NCI-H526 (cell line): Measurements from ENCODE around the gene PRR20A.
A peak's percentile ranks its signal among the peaks of the same experiment; 100 is the strongest.
"Not testable (repeated sequence)": the region's sequence is repeated elsewhere in the genome, so short reads cannot be mapped to it uniquely, and the experiment has no call there.

ENCODE experiments used
- DNase-seq, 2 experiments: peaks; one replicate each; lab custom pipeline; 2025; lab: John Stamatoyannopoulos, UW

The PRR20A gene

DNA sequence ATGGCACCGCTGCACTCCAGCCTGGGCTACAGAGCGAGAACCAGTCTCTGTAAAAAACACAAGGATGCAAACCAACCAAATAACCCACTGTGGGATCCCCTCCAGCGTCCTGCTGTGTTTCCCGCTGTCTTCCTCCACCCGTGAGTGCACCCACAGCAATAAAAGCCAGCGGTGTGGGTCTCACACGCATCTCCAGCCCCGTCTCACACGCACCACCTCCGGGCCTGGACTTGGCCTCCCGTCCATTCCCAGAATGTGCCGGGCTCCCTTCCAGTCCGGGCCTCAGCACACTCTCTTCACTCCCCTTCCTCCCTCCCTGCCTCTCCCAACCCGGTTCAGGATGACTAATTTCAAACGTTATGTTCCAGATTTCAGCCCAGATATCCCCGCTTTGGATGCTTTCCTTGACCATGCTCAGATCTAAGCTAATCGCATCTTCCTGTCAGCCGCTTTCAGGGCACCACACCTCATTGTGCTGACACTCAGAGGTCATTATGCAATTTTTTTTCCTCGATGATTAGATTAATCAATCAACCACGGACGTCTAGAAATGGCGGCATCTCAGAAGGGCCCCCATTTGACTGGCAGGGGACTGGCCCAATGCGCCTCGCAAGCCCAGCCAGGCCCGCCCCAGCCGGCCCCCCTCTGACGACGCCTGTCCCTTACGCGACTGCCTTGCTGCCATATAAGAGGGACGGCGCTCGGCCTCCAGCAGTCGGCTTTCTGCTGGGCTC, at the start of gene PRR20A:
PRR20A (plus strand) TSS at position 684 of the 734 bp plus-strand sequence. CDS start 387 bp downstream, outside the sequence.
- not testable (repeated sequence) for DNase-seq

DNA sequence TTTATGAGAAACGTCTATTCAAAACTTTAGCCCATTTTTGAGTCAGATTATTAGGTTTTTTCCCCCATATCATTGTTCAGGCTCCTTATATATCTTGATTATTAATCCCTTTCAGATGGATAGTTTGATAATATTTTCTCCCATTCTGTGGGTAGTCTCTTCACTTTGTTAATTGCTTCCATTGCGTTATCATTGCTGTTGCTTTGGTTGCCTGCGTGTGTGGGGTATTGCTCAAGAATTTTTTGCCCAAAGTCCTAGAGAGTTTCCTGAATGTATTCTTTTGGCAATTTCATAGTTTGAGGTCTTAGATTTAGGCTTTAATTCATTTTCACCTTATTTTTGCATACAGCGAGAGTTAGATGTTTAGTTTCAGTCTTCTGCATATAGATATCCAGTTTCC, 25.8 kb upstream of the PRR20A start:
- no peak for DNase-seq

DNA sequence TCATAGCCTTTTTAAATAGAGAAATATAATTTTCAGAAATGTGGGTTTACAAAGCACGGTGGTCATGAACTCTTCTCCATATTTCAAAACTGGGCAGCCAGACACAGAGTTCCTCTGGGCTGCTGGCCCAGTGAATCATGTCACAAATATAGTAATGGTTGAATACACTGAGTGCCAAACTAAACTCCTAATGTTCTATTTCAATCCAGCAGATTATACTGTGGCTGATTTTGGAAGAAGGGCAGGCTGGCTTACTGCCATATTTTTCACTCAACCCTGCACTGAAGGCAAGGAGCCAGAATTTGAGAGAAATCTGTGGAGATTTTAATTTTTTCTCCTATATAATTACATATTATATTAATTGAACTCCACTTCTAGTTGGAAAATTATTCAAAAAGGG, 17.0 kb upstream of the PRR20A start:
- no peak for DNase-seq

- peak in 1 of 2 experiments; percentile 29 for DNase-seq
Observed at GRCh38 chr13:57128909-57129308, 11.8 kb upstream of the PRR20A start.

DNA sequence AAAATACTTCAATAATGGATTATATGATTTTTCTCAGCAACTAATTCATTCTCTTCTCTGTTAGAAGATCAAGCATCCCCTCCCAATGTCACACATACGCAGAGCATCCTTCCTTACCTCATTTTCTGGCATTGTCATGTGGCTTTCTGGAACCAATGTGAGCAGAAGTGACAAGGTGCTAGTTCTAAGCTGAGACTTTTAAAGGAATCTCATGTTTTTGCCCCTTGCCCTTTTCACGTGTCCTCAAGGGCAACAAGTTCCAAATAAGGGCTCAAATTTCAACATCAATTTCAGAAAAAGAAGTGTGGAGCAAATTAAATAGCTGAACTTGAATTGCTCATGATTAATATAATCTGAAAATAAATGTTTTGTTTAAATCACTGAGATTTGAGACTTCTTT, 4.6 kb upstream of the PRR20A start:
- DNase-seq, result no peak

GRCh38 chr13:57137585-57137984, 3.1 kb upstream of the PRR20A start:
- no peak for DNase-seq

GRCh38 chr13:57138988-57139387, 1.7 kb upstream of the PRR20A start:
- no peak for DNase-seq

- not testable (repeated sequence) for DNase-seq
Observed at GRCh38 chr13:57139781-57140180, 937 bp upstream of the PRR20A start.

DNA sequence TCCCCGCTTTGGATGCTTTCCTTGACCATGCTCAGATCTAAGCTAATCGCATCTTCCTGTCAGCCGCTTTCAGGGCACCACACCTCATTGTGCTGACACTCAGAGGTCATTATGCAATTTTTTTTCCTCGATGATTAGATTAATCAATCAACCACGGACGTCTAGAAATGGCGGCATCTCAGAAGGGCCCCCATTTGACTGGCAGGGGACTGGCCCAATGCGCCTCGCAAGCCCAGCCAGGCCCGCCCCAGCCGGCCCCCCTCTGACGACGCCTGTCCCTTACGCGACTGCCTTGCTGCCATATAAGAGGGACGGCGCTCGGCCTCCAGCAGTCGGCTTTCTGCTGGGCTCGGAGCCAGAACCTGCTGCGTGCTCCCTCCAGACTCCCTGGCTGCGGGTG, 6.5 kb downstream of the PRR20A start, which contains the start of gene PRR20B:
PRR20B (plus strand) TSS at position 301 of the 400 bp plus-strand sequence. CDS start 387 bp downstream, outside the sequence.
- DNase-seq, result not testable (repeated sequence)

GRCh38 chr13:57148106-57148505, 7.4 kb downstream of the PRR20A start:
- not testable (repeated sequence) for DNase-seq

GRCh38 chr13:57153761-57154160, 13.0 kb downstream of the PRR20A start, which contains the start of gene PRR20C:
Gene PRR20C, plus strand, starts transcription at chr13:57154061. Its CDS starts 387 bp downstream, at chr13:57154448.
- DNase-seq, result not testable (repeated sequence)

GRCh38 chr13:57160332-57160731, 19.6 kb downstream of the PRR20A start, which contains the start of gene PRR20D:
Gene PRR20D, plus strand, starts transcription at chr13:57160632. Its CDS starts 387 bp downstream, at chr13:57161019.
- not testable (repeated sequence) for DNase-seq

DNA sequence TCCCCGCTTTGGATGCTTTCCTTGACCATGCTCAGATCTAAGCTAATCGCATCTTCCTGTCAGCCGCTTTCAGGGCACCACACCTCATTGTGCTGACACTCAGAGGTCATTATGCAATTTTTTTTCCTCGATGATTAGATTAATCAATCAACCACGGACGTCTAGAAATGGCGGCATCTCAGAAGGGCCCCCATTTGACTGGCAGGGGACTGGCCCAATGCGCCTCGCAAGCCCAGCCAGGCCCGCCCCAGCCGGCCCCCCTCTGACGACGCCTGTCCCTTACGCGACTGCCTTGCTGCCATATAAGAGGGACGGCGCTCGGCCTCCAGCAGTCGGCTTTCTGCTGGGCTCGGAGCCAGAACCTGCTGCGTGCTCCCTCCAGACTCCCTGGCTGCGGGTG, 26.2 kb downstream of the PRR20A start, which contains the start of gene PRR20E:
PRR20E (plus strand) TSS at position 301 of the 400 bp plus-strand sequence. CDS start 387 bp downstream, outside the sequence.
- not testable (repeated sequence) for DNase-seq

DNA sequence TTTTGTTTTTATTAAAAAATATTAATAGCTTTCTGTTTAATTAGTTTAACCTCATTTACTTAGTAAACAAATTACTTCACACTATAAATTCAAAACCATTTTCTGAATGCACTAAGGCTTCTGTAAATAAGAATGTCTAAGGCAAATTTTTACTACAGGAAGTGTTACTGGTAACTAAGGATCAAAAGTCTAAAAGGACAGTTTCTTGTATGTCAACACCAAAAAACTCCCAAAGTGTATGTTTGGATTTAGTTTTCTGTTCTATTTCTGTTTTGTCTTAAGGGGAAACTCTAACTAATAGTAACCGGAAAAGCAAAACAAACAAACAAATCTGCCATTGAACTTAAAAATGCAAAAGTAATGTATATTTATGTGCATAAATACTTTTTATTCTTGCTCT, 50.9 kb downstream of the PRR20A start:
- no peak for DNase-seq
